ENCODE results near the gene NSUN2. TPM values are rescaled to one million over a fixed set of nuclear protein-coding genes. Genes with fewer than 3 reads are reported as not detected.

The NSUN2 gene
- total and polyA plus RNA-seq, 2 experiments from 2014 or later: 65.4 to 112 TPM

DNA sequence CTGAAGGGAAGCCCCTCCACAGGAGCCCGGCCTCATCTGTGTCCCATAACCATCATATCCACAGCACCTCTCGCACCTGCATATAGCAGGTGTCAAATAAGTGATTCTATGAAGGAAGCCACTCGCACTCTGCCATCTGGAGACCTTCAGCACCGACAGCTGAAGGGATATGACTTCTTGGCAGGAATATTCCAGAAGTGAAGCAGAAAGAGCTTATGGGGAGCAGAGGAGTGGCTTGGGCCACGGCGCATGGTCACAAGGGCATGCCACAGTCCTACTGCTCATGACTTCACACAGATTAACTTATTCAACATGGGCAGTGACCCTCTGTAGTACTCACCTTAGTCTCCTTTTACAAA lies 80.9 kb downstream of the NSUN2 start (continued):
- TF ChIP-seq, protein P1, sequence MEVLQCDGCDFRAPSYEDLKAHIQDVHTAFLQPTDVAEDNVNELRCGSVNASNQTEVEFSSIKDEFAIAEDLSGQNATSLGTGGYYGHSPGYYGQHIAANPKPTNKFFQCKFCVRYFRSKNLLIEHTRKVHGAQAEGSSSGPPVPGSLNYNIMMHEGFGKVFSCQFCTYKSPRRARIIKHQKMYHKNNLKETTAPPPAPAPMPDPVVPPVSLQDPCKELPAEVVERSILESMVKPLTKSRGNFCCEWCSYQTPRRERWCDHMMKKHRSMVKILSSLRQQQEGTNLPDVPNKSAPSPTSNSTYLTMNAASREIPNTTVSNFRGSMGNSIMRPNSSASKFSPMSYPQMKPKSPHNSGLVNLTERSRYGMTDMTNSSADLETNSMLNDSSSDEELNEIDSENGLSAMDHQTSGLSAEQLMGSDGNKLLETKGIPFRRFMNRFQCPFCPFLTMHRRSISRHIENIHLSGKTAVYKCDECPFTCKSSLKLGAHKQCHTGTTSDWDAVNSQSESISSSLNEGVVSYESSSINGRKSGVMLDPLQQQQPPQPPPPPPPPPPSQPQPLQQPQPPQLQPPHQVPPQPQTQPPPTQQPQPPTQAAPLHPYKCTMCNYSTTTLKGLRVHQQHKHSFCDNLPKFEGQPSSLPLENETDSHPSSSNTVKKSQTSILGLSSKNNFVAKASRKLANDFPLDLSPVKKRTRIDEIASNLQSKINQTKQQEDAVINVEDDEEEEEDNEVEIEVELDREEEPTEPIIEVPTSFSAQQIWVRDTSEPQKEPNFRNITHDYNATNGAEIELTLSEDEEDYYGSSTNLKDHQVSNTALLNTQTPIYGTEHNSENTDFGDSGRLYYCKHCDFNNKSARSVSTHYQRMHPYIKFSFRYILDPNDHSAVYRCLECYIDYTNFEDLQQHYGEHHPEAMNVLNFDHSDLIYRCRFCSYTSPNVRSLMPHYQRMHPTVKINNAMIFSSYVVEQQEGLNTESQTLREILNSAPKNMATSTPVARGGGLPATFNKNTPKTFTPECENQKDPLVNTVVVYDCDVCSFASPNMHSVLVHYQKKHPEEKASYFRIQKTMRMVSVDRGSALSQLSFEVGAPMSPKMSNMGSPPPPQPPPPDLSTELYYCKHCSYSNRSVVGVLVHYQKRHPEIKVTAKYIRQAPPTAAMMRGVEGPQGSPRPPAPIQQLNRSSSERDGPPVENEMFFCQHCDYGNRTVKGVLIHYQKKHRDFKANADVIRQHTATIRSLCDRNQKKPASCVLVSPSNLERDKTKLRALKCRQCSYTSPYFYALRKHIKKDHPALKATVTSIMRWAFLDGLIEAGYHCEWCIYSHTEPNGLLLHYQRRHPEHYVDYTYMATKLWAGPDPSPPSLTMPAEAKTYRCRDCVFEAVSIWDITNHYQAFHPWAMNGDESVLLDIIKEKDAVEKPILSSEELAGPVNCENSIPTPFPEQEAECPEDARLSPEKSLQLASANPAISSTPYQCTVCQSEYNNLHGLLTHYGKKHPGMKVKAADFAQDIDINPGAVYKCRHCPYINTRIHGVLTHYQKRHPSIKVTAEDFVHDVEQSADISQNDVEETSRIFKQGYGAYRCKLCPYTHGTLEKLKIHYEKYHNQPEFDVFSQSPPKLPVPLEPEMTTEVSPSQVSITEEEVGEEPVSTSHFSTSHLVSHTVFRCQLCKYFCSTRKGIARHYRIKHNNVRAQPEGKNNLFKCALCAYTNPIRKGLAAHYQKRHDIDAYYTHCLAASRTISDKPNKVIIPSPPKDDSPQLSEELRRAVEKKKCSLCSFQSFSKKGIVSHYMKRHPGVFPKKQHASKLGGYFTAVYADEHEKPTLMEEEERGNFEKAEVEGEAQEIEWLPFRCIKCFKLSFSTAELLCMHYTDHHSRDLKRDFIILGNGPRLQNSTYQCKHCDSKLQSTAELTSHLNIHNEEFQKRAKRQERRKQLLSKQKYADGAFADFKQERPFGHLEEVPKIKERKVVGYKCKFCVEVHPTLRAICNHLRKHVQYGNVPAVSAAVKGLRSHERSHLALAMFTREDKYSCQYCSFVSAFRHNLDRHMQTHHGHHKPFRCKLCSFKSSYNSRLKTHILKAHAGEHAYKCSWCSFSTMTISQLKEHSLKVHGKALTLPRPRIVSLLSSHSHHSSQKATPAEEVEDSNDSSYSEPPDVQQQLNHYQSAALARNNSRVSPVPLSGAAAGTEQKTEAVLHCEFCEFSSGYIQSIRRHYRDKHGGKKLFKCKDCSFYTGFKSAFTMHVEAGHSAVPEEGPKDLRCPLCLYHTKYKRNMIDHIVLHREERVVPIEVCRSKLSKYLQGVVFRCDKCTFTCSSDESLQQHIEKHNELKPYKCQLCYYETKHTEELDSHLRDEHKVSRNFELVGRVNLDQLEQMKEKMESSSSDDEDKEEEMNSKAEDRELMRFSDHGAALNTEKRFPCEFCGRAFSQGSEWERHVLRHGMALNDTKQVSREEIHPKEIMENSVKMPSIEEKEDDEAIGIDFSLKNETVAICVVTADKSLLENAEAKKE (CRISPR knock-in tag; IDR thresholded peaks at IDR 0.05): no peak
- TF ChIP-seq, protein P2, sequence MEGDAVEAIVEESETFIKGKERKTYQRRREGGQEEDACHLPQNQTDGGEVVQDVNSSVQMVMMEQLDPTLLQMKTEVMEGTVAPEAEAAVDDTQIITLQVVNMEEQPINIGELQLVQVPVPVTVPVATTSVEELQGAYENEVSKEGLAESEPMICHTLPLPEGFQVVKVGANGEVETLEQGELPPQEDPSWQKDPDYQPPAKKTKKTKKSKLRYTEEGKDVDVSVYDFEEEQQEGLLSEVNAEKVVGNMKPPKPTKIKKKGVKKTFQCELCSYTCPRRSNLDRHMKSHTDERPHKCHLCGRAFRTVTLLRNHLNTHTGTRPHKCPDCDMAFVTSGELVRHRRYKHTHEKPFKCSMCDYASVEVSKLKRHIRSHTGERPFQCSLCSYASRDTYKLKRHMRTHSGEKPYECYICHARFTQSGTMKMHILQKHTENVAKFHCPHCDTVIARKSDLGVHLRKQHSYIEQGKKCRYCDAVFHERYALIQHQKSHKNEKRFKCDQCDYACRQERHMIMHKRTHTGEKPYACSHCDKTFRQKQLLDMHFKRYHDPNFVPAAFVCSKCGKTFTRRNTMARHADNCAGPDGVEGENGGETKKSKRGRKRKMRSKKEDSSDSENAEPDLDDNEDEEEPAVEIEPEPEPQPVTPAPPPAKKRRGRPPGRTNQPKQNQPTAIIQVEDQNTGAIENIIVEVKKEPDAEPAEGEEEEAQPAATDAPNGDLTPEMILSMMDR (conservative IDR thresholded peaks at IDR 0.05; ENCODE audit: low read depth in 2 of 2): no peak

DNA sequence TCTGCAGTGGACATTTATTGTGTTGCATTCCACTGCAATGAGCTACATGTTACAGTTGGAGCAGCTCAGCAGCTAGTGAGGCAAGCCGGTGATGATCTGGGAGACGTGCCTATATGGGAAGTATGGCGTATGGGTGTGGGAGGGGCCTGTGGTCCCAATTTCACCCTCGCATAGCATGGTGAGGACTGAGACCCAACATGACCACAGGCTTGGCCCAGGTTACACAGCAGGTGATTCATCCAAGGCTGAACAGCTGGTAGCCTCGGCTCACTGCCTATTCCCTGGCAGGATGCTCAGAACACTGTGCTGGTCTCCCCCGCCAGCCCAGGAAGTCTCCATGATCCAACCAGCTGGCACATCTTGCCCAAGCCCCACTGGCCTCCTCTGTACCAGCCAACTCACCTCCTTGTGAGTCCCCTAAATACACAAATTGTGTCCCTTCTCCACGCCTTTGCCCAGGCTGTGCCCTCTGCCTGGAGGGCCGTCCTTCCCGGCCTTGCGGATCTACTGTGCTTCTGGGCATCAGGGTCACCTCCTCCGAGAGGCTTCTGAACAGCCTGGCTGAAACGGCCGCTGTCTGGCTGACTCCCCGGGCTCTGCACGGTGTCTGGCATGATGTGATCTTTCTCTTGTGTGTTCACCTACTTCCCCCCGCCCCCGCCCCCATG lies 81.4 kb downstream of the NSUN2 start:
- ATAC-seq: no peak
- H3K27me3 ChIP-seq (ENCODE audit: insufficient read depth): no peaks in the 10 kb centered on the region
- H3K27ac Mint-ChIP-seq: no peak overlapping the region
- TF ChIP-seq NANOG (IDR thresholded peaks at IDR 0.05; ENCODE audit: borderline replicate concordance): no peak
- no peak for TF ChIP-seq ZNF331 (CRISPR knock-in tag; IDR thresholded peaks at IDR 0.05; ENCODE audit: low read depth)
- no peak for TF ChIP-seq CREB1 (CRISPR knock-in tag; IDR thresholded peaks at IDR 0.05; ENCODE audit: low read depth)
- TF ChIP-seq ZNF114 (CRISPR knock-in tag; IDR thresholded peaks at IDR 0.05): no peak
- no peak for TF ChIP-seq EZH2phosphoT487 (IDR thresholded peaks at IDR 0.05; ENCODE audit: unreplicated experiment)
- TF ChIP-seq, protein P1 (CRISPR knock-in tag; IDR thresholded peaks at IDR 0.05): no peak

More for the DNA sequence above, 81.4 kb downstream of the NSUN2 start:
- Histone ChIP-seq H3K27ac (ENCODE audit: low read depth) (no peak overlapping the region), H2AFZ (no peak overlapping the region), H3K4me2 (no peak overlapping the region), H3K4me3 (no peak overlapping the region), H4K20me1 (replicated peaks; ENCODE audit: insufficient read depth) (no peaks in the 10 kb centered on the region), H3K36me3 (ENCODE audit: insufficient read depth) (no peaks in the 10 kb centered on the region), H3K9me2 (ENCODE audit: insufficient read depth) (0 out of 2 replicates have a peak, but pooled peaks cover 3% of the 10 kb centered on the region), H3K79me2 (replicated peaks; ENCODE audit: insufficient read depth) (no peaks in the 10 kb centered on the region), H3K4me1 (ENCODE audit: insufficient read depth) (no peaks in the 10 kb centered on the region), H3F3A (replicated peaks; ENCODE audit: low read depth) (no peaks in the 10 kb centered on the region)
- Mint-ChIP-seq H3K27me3 (ENCODE audit: insufficient read depth, low read depth, poor library complexity) (peaks cover 11% of the 10 kb centered on the region), H3K4me3 (no peak overlapping the region), H3K36me3 (ENCODE audit: low read depth) (no peaks in the 10 kb centered on the region), H3K9me3 (no peaks in the 10 kb centered on the region; the same call in 1 of the 3 replicates), H3K4me1 (no peaks in the 10 kb centered on the region)
- DNase-seq (ENCODE audit: low spot score): no peak
